GM10248 (cell line): Measurements from ENCODE around the gene SYMPK.

Source experiments
- CTCF ChIA-PET: fragments of 300-600 bp; sonication (Branson Sonifier 250); formaldehyde crosslinking; extraction: SDS; loops from one replicate; lab custom pipeline; 2021; ENCODE audit warnings: antibody characterized with exemption; lab: Yijun Ruan, JAX
- POLR2A ChIA-PET: fragments of 350-650 bp; sonication (Branson Sonifier 250); formaldehyde crosslinking; extraction: SDS; loops from one replicate; lab custom pipeline; 2020; ENCODE audit warnings: antibody characterized with exemption; lab: Yijun Ruan, JAX
- DNase-seq: peaks from one replicate; pipeline ENCODE4 v3.0.0; 2012; ENCODE audit errors: extremely low spot score
- TF ChIP-seq, protein P1 (sequence below): IDR thresholded peaks from 2 replicates; pipeline ENCODE4 v1.5.1; 2012; ENCODE audit warnings: mild to moderate bottlenecking, low read depth; ENCODE audit errors: extremely low read depth, missing control alignments, control extremely low read depth

Gene SYMPK

DNA sequence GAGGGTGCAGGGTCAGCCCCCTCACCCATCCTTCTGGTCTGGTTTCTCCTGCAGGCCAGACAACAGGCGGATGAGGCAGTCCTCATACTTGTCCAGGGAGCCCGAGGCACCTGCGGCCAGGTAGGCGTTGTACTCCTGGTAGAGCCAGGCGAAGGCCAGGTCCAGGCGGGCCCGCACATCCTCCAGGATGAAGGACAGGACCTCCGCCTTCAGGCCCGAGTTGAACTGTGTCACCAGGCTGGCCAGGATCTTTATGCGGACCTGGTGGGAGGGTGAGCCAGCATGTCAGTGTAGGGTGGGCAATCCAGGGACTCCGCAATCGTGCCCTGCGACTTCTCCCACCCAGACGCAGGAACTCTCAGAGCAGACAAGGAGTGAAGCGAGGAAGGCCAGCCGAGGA lies 34.0 kb downstream of the SYMPK start:
- DNase-seq: no peak
- TF ChIP-seq, protein P1, sequence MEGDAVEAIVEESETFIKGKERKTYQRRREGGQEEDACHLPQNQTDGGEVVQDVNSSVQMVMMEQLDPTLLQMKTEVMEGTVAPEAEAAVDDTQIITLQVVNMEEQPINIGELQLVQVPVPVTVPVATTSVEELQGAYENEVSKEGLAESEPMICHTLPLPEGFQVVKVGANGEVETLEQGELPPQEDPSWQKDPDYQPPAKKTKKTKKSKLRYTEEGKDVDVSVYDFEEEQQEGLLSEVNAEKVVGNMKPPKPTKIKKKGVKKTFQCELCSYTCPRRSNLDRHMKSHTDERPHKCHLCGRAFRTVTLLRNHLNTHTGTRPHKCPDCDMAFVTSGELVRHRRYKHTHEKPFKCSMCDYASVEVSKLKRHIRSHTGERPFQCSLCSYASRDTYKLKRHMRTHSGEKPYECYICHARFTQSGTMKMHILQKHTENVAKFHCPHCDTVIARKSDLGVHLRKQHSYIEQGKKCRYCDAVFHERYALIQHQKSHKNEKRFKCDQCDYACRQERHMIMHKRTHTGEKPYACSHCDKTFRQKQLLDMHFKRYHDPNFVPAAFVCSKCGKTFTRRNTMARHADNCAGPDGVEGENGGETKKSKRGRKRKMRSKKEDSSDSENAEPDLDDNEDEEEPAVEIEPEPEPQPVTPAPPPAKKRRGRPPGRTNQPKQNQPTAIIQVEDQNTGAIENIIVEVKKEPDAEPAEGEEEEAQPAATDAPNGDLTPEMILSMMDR: no peak
- ChIA-PET POLR2A (no interaction called here), CTCF (interaction anchor here (1.3 to 6.6 kb wide), 3 partner anchors 9 to 35 kb away, joined by 4 to 63 read pairs (median 4); partner anchors contain the start of gene FOXA3)

DNA sequence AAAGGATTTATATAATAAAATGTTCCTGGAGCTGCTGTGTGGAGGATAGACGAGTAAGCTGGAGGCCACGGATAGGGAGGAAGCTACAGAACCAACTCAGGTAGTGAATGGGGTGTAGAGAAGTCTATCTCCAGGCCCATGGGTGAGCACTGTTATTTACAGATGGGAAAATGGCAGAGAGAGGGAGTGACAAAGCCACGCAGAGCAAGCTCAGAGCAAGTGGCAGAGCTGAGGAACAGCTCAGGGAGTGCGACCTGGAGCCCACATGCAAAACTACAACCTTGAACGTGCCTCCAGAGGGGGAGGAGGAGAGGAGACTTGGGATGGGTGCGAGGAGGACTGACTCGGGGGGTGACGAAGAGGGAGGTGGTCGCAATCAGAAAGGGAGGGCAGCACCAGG lies 34.4 kb downstream of the SYMPK start:
- TF ChIP-seq, protein P1: no peak
- ChIA-PET POLR2A (no interaction called here), CTCF (interaction anchor here (1.6 to 6.6 kb wide), 2 partner anchors 11 to 36 kb away, joined by 4 to 63 read pairs; partner anchors contain the start of gene FOXA3)
- no peak for DNase-seq

DNA sequence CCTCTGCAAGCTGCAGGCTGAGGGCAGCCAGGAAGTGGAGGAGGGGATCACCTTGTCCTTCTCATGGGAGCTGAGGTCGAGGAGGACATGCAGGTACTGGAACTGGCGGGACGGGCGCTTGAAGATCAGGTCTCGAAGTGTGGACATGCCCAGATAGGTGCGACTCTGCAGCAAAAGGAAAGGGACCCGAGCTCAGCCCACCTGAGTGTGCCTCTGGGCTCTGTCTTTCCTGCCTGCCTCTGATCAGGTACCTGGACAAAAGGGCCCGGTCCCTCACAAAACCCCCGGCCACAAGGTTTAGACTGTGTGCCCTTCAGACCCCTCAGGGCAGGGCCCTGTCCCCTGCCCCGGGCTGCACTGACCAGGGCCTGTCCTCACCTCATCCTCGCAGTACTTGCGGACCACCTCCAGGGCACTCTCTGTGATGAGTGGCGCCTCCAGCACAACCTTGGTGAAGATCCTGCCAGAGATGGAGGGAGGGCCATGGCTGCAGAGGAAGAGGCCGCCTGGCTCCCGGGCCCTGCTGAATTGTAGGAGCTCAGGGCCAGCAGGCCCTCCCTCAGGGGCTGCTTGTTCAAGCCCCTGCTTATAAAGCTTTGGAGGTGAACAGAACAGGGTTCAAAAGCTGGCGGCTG lies 35.4 kb downstream of the SYMPK start:
- POLR2A ChIA-PET: interaction anchor here (0.7 kb wide), 1 partner anchor 10 kb away, joined by 3 read pairs; no protein-coding TSS in a partner anchor
- CTCF ChIA-PET: interaction anchor here (1.6 to 6.6 kb wide), 3 partner anchors 10 to 37 kb away, joined by 4 to 63 read pairs (median 6); partner anchors contain the start of gene FOXA3
- DNase-seq: no peak
- TF ChIP-seq, protein P1: no peak

- DNase-seq: no peak
- TF ChIP-seq, protein P1: no peak
- POLR2A ChIA-PET: no interaction called here
- CTCF ChIA-PET: interaction anchor here (1.1 to 6.6 kb wide), 4 partner anchors 10 to 37 kb away, joined by 3 to 63 read pairs (median 6); no protein-coding TSS in a partner anchor
Observed at GRCh38 chr19:45826934-45827333, 36.0 kb downstream of the SYMPK start.

GRCh38 chr19:45825917-45826893 lies 36.7 kb downstream of the SYMPK start:
- ChIA-PET POLR2A (no interaction called here), CTCF (interaction anchor here (1.1 to 6.6 kb wide), 6 partner anchors 9 to 37 kb away, joined by 3 to 63 read pairs (median 5); no protein-coding TSS in a partner anchor)
- DNase-seq: no peak
- TF ChIP-seq, protein P1: no peak

GRCh38 chr19:45825263-45825605 lies 37.7 kb downstream of the SYMPK start:
- POLR2A ChIA-PET: no interaction called here
- CTCF ChIA-PET: interaction anchor here (1.2 to 6.6 kb wide), 5 partner anchors 8 to 26 kb away, joined by 3 to 63 read pairs (median 4); no protein-coding TSS in a partner anchor
- DNase-seq: no peak
- TF ChIP-seq, protein P1: no peak
